WTC11 (cell line): ENCODE measurements around the gene D2HGDH. TPM values are rescaled to one million over a fixed set of nuclear protein-coding genes. Genes with fewer than 3 reads are reported as not detected.

Source experiments
- ATAC-seq: fragments of 200-7000 bp; cut with Tn5 transposase; 2 replicates; pipeline ENCODE4 v1.10.0; 2021; ENCODE audit warnings: mild to moderate bottlenecking, moderate library complexity
- CTCF ChIA-PET: fragments of 300-600 bp; sonication (Branson Sonifier 250); formaldehyde crosslinking; loops from one replicate; lab custom pipeline; 2021; ENCODE audit warnings: antibody characterized with exemption; lab: Charles Lee
- POLR2A ChIA-PET: fragments of 350-600 bp; sonication (Branson Sonifier 250); formaldehyde crosslinking; loops from one replicate; lab custom pipeline; 2021; ENCODE audit warnings: antibody characterized with exemption; lab: Charles Lee
- DNase-seq: peaks from one replicate; pipeline ENCODE4 v3.0.0; 2021; ENCODE audit warnings: low spot score
- H3K27ac Mint-ChIP-seq: 2 replicates; pipeline ENCODE4 v1.8.0; 2021; ENCODE audit warnings: mixed read lengths
- H3K27me3 Mint-ChIP-seq: 2 replicates; pipeline ENCODE4 v1.8.0; 2021; ENCODE audit warnings: low read depth, mild to moderate bottlenecking, moderate library complexity, mixed read lengths
- H3K36me3 Mint-ChIP-seq: 2 replicates; pipeline ENCODE4 v1.8.0; 2021; ENCODE audit warnings: mixed read lengths
- H3K4me1 Mint-ChIP-seq: 2 replicates; pipeline ENCODE4 v1.8.0; 2022; ENCODE audit warnings: mixed read lengths
- H3K4me3 Mint-ChIP-seq: 2 replicates; pipeline ENCODE4 v1.8.0; 2021; ENCODE audit warnings: mild to moderate bottlenecking, moderate library complexity, mixed read lengths
- H3K9me3 Mint-ChIP-seq: 2 replicates; pipeline ENCODE4 v1.8.0; 2021; ENCODE audit warnings: mixed read lengths
- ELF4 ChIP-seq: sonication (generic); formaldehyde crosslinking; IDR thresholded peaks from 2 replicates; pipeline ENCODE4 v1.8.1; 2022; ENCODE audit warnings: low read depth, mild to moderate bottlenecking, moderate library complexity, missing genetic modification reagents
- ETV6 ChIP-seq: sonication (generic); formaldehyde crosslinking; IDR thresholded peaks from 2 replicates; pipeline ENCODE4 v1.8.1; 2022; ENCODE audit warnings: mild to moderate bottlenecking, missing genetic modification reagents
- FOXK1 ChIP-seq: sonication (generic); formaldehyde crosslinking; IDR thresholded peaks from 2 replicates; pipeline ENCODE4 v1.8.0; 2022; ENCODE audit warnings: mild to moderate bottlenecking, moderate library complexity, missing genetic modification reagents
- FOXP1 ChIP-seq: sonication (generic); formaldehyde crosslinking; IDR thresholded peaks from 2 replicates; pipeline ENCODE4 v1.8.0; 2022; ENCODE audit warnings: missing genetic modification reagents, mild to moderate bottlenecking, moderate library complexity, borderline replicate concordance
- GRHL2 ChIP-seq: fragments of 250-450 bp; sonication (Bioruptor Pico); IDR thresholded peaks from 2 replicates; pipeline ENCODE4 v1.8.0; 2022; ENCODE audit warnings: mild to moderate bottlenecking, moderate library complexity; ENCODE audit not compliant: insufficient replicate concordance, severe bottlenecking
- GTF2I ChIP-seq: fragments of 250-450 bp; sonication (Bioruptor Pico); conservative IDR thresholded peaks from 2 replicates; pipeline ENCODE4 v1.4.0; 2021; ENCODE audit warnings: mild to moderate bottlenecking
- PRRX2 ChIP-seq: fragments of 250-450 bp; sonication (Bioruptor Pico); IDR thresholded peaks from 2 replicates; pipeline ENCODE4 v1.8.0; 2021; ENCODE audit warnings: mild to moderate bottlenecking
- RELA ChIP-seq: sonication (generic); formaldehyde crosslinking; IDR thresholded peaks from 2 replicates; pipeline ENCODE4 v1.8.1; 2022; ENCODE audit warnings: missing genetic modification reagents, mild to moderate bottlenecking, borderline replicate concordance
- SP1 ChIP-seq: sonication (generic); formaldehyde crosslinking; conservative IDR thresholded peaks from 2 replicates; pipeline ENCODE4 v1.8.1; 2022; ENCODE audit warnings: missing genetic modification reagents
- TCF7 ChIP-seq: sonication (generic); formaldehyde crosslinking; IDR thresholded peaks from 2 replicates; pipeline ENCODE4 v1.8.0; 2022; ENCODE audit warnings: mild to moderate bottlenecking, low read depth, missing genetic modification reagents, moderate library complexity
- TEAD1 ChIP-seq: sonication (generic); formaldehyde crosslinking; IDR thresholded peaks from 2 replicates; pipeline ENCODE4 v1.8.0; 2022; ENCODE audit warnings: mild to moderate bottlenecking, missing genetic modification reagents
- ZBTB21 ChIP-seq: sonication (generic); formaldehyde crosslinking; IDR thresholded peaks from 2 replicates; pipeline ENCODE4 v1.8.1; 2023; ENCODE audit warnings: mild to moderate bottlenecking, missing genetic modification reagents, borderline replicate concordance
- ZNF219 ChIP-seq: sonication (generic); formaldehyde crosslinking; IDR thresholded peaks from 2 replicates; pipeline ENCODE4 v1.8.0; 2023; ENCODE audit warnings: missing genetic modification reagents, mild to moderate bottlenecking, borderline replicate concordance
- ZNF232 ChIP-seq: sonication (generic); formaldehyde crosslinking; IDR thresholded peaks from 2 replicates; pipeline ENCODE4 v1.8.0; 2022; ENCODE audit warnings: mild to moderate bottlenecking, missing genetic modification reagents
- total RNA-seq: library from RNA; stranded (reverse); gene quantifications from 3 replicates; pipeline ENCODE4 v1.2.3, GENCODE V29; 2021
- TF ChIP-seq, protein P1 (sequence below): sonication (generic); formaldehyde crosslinking; conservative IDR thresholded peaks from 2 replicates; pipeline ENCODE4 v1.8.1; 2022; ENCODE audit warnings: mild to moderate bottlenecking, missing genetic modification reagents
- TF ChIP-seq, protein P2 (sequence below): sonication (generic); formaldehyde crosslinking; IDR thresholded peaks from 2 replicates; pipeline ENCODE4 v1.8.1; 2023; ENCODE audit warnings: mild to moderate bottlenecking, moderate library complexity, missing genetic modification reagents
- TF ChIP-seq, protein P3 (sequence below): sonication (generic); formaldehyde crosslinking; IDR thresholded peaks from 2 replicates; pipeline ENCODE4 v1.8.0; 2022; ENCODE audit warnings: mild to moderate bottlenecking, missing genetic modification reagents
- TF ChIP-seq, protein P4 (sequence below): sonication (generic); formaldehyde crosslinking; IDR thresholded peaks from 2 replicates; pipeline ENCODE4 v1.8.1; 2022; ENCODE audit warnings: mild to moderate bottlenecking, missing genetic modification reagents, moderate library complexity, borderline replicate concordance

The D2HGDH gene
- total RNA-seq, 1 experiment from 2014 or later: 22.7 TPM

DNA sequence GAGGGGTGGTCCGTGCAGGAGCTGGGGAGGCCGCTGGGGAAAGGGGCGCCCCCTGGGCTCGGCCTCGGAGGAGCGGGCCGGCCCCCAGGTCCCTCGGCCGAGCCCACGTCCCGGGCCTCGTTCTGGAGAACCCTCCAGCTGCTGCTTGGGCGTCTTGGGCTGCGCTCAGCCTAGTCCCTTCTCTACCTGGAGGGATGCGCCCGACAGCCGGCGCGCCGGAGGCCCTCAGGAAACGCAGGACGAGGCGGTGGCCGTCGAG lies 293 bp upstream of the D2HGDH start:
- TF ChIP-seq TCF7 (CRISPR knock-in tag): no peak
- TF ChIP-seq TEAD1 (CRISPR knock-in tag): no peak
- TF ChIP-seq ELF4 (CRISPR knock-in tag): no peak
- TF ChIP-seq, protein P1, sequence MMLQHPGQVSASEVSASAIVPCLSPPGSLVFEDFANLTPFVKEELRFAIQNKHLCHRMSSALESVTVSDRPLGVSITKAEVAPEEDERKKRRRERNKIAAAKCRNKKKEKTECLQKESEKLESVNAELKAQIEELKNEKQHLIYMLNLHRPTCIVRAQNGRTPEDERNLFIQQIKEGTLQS (CRISPR knock-in tag): no peak
- TF ChIP-seq FOXP1 (CRISPR knock-in tag): no peak
- TF ChIP-seq GRHL2 (CRISPR knock-in tag): no peak
- TF ChIP-seq ETV6 (CRISPR knock-in tag): no peak
- TF ChIP-seq, protein P2, sequence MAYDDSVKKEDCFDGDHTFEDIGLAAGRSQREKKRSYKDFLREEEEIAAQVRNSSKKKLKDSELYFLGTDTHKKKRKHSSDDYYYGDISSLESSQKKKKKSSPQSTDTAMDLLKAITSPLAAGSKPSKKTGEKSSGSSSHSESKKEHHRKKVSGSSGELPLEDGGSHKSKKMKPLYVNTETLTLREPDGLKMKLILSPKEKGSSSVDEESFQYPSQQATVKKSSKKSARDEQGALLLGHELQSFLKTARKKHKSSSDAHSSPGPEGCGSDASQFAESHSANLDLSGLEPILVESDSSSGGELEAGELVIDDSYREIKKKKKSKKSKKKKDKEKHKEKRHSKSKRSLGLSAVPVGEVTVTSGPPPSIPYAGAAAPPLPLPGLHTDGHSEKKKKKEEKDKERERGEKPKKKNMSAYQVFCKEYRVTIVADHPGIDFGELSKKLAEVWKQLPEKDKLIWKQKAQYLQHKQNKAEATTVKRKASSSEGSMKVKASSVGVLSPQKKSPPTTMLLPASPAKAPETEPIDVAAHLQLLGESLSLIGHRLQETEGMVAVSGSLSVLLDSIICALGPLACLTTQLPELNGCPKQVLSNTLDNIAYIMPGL: no peak; the same call in 1 of the 2 replicates
- 0 out of 2 replicates have a peak, but pooled peaks have one; percentile 53 for TF ChIP-seq ZBTB21 (CRISPR knock-in tag)
- Mint-ChIP-seq H3K9me3 (peaks cover 6% of the 10 kb centered on the region; the same call in 1 of the 2 replicates), H3K4me1 (no peaks in the 10 kb centered on the region), H3K27me3 (peaks cover 14% of the 10 kb centered on the region), H3K4me3 (peak overlapping the region; percentile 69), H3K27ac (no peak overlapping the region), H3K36me3 (peaks cover 10% of the 10 kb centered on the region)
- POLR2A ChIA-PET: interaction anchor here (1.0 to 1.4 kb wide), 2 partner anchors 33 to 47 kb away, joined by 3 read pairs; partner anchors contain the start of gene DTYMK
- no peak for DNase-seq
- no peak for ATAC-seq
- CTCF ChIA-PET: interaction anchor here (0.6 to 2.8 kb wide), 19 partner anchors 9 to 883 kb away, joined by 3 to 13 read pairs (median 4); partner anchors contain the start of genes DTYMK and ING5

DNA sequence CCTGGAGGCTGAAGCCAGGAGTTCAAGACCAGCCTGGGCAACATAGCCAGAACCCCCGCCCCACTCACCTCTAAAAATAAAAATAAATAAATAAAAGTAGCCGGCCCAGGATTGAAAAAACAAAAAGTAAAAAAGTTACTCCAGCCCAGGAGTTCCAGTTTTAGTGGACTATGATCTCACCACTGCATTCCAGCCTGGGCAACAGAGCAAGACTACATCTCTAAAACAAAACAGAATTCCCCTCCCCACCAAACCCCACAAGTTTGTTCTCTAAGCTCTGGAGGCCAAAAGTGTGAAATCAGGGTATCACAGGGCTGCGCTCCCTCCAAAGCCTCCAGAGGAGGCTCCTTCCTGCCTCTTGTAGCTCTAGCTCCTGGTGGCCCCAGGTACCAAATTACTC lies 1.7 kb downstream of the D2HGDH start:
- ChIA-PET CTCF (interaction anchor here (0.6 kb wide), 1 partner anchor 155 kb away, joined by 4 read pairs; no protein-coding TSS in a partner anchor), POLR2A (no interaction called here)
- Mint-ChIP-seq H3K4me1 (no peaks in the 10 kb centered on the region), H3K27ac (no peak overlapping the region), H3K27me3 (peaks cover 14% of the 10 kb centered on the region), H3K4me3 (peak overlapping the region; percentile 79), H3K9me3 (peaks cover 6% of the 10 kb centered on the region; the same call in 1 of the 2 replicates), H3K36me3 (peaks cover 5% of the 10 kb centered on the region)
- DNase-seq (no peak), ATAC-seq (no peak)
- TF ChIP-seq, protein P1 (CRISPR knock-in tag): no peak
- TF ChIP-seq GTF2I (CRISPR knock-in tag): no peak
- no peak for TF ChIP-seq PRRX2
- TF ChIP-seq RELA (CRISPR knock-in tag): no peak
- TF ChIP-seq FOXK1 (CRISPR knock-in tag): no peak
- TF ChIP-seq, protein P3, sequence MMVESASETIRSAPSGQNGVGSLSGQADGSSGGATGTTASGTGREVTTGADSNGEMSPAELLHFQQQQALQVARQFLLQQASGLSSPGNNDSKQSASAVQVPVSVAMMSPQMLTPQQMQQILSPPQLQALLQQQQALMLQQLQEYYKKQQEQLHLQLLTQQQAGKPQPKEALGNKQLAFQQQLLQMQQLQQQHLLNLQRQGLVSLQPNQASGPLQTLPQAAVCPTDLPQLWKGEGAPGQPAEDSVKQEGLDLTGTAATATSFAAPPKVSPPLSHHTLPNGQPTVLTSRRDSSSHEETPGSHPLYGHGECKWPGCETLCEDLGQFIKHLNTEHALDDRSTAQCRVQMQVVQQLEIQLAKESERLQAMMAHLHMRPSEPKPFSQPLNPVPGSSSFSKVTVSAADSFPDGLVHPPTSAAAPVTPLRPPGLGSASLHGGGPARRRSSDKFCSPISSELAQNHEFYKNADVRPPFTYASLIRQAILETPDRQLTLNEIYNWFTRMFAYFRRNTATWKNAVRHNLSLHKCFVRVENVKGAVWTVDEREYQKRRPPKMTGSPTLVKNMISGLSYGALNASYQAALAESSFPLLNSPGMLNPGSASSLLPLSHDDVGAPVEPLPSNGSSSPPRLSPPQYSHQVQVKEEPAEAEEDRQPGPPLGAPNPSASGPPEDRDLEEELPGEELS (CRISPR knock-in tag): no peak
- TF ChIP-seq ZNF219: no peak
- no peak for TF ChIP-seq SP1 (CRISPR knock-in tag)
- TF ChIP-seq, protein P4, sequence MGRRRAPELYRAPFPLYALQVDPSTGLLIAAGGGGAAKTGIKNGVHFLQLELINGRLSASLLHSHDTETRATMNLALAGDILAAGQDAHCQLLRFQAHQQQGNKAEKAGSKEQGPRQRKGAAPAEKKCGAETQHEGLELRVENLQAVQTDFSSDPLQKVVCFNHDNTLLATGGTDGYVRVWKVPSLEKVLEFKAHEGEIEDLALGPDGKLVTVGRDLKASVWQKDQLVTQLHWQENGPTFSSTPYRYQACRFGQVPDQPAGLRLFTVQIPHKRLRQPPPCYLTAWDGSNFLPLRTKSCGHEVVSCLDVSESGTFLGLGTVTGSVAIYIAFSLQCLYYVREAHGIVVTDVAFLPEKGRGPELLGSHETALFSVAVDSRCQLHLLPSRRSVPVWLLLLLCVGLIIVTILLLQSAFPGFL (CRISPR knock-in tag): no peak
- TF ChIP-seq ZNF232 (CRISPR knock-in tag): no peak
